ENCODE measurements around the gene LINGO3. TPM values are rescaled to one million over a fixed set of nuclear protein-coding genes. Genes with fewer than 3 reads are reported as not detected.

The LINGO3 gene
- total RNA-seq, 4 donors from 2014 or later, result not detected

DNA sequence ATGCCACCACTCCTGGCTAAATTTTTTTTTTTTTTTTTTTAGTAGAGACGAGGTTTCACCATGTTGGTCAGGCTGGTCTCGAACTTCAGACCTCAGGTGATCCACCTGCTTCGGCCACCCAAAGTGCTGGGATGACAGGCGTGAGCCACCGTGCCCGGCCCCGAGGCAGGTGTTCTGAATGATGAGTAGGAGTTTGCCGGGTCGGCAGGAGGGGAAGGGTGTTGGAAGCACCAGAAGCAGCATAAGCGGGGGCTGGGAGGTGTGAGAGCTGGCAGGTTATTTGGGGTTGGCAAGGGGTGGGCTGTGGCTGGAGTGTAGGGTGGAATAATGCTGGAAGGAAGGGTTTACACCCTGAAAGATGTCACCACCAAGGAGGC is 22.3 kb upstream of the LINGO3 start:
- Histone ChIP-seq H3K27ac (no peak overlapping the region), H3K4me3 (no peak overlapping the region), H3K27me3 (no peaks in the 10 kb centered on the region), H3K36me3 (no peaks in the 10 kb centered on the region), H3K4me1 (peaks cover 0 to 24% of the 10 kb centered on the region in 2 donors), H3K9me3 (no peaks in the 10 kb centered on the region)
- DNase-seq, result no peak
- intact Hi-C loops (cut with DNase I; ENCODE audit: low total_unique reads), result no loop called here
- TF ChIP-seq POLR2A (IDR thresholded peaks at IDR 0.05), result no peak
- TF ChIP-seq, protein P1, sequence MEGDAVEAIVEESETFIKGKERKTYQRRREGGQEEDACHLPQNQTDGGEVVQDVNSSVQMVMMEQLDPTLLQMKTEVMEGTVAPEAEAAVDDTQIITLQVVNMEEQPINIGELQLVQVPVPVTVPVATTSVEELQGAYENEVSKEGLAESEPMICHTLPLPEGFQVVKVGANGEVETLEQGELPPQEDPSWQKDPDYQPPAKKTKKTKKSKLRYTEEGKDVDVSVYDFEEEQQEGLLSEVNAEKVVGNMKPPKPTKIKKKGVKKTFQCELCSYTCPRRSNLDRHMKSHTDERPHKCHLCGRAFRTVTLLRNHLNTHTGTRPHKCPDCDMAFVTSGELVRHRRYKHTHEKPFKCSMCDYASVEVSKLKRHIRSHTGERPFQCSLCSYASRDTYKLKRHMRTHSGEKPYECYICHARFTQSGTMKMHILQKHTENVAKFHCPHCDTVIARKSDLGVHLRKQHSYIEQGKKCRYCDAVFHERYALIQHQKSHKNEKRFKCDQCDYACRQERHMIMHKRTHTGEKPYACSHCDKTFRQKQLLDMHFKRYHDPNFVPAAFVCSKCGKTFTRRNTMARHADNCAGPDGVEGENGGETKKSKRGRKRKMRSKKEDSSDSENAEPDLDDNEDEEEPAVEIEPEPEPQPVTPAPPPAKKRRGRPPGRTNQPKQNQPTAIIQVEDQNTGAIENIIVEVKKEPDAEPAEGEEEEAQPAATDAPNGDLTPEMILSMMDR (IDR thresholded peaks at IDR 0.05), result no peak

DNA sequence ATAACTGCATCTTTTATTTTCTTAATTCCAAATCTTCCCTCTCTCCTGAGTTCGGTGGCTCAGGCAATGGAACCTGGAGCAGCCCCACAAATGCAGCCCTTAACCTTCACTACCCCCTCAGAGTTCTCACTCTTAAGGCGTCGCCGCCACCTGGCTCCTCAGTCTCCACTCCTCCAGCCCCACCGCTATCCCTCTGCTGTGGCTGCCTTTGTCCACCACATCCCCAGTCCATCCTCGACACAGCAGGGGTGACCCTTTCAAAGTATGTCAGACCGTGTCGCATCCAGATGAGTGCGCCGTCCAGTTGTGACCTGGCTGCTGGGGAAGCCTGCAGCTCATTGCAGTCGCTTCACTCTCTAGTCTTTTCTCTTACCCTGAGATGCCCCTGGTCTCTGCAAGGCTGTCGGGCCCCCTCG is 21.6 kb upstream of the LINGO3 start:
- intact Hi-C loops (cut with DNase I; ENCODE audit: low total_unique reads), result no loop called here
- no peak overlapping the region for H3K27ac ChIP-seq
- no peaks in the 10 kb centered on the region for H3K27me3 ChIP-seq
- H3K9me3 ChIP-seq, result no peaks in the 10 kb centered on the region
- H3K4me3 ChIP-seq, result peak overlapping the region; percentile 75 to 78
- H3K4me1 ChIP-seq, result peaks cover 0 to 24% of the 10 kb centered on the region in 2 donors
- TF ChIP-seq POLR2A (IDR thresholded peaks at IDR 0.05), result no peak
- TF ChIP-seq, protein P1 (IDR thresholded peaks at IDR 0.05), result no peak
- H3K36me3 ChIP-seq, result no peaks in the 10 kb centered on the region
- no peak for DNase-seq

DNA sequence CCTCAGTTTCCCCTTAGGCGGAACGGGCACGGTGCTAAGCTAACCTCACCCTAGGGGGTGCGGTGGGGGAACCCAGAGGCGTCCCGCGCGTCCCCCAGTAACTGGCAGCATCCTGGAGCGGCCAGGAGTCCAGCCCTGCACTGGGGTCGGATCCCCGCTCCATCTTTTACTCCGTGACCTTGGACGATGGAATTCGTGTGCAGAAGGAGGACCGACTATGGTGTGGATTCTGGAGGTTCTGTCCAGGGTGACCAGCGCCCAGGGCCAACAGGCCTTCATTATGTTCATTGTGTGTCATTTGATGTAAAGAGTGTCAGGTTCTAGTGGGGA is 21.2 kb upstream of the LINGO3 start:
- H3K27me3 ChIP-seq, result no peaks in the 10 kb centered on the region
- H3K4me3 ChIP-seq, result peak overlapping the region; percentile 75 to 78
- H3K4me1 ChIP-seq, result peaks cover 0 to 24% of the 10 kb centered on the region in 2 donors
- no peaks in the 10 kb centered on the region for H3K9me3 ChIP-seq
- intact Hi-C loops (cut with DNase I; ENCODE audit: low total_unique reads), result no loop called here
- DNase-seq, result no peak
- H3K36me3 ChIP-seq, result no peaks in the 10 kb centered on the region
- H3K27ac ChIP-seq, result peak overlapping the region; percentile 62 to 75
- TF ChIP-seq, protein P1 (IDR thresholded peaks at IDR 0.05), result no peak
- TF ChIP-seq POLR2A (IDR thresholded peaks at IDR 0.05), result no peak

DNA sequence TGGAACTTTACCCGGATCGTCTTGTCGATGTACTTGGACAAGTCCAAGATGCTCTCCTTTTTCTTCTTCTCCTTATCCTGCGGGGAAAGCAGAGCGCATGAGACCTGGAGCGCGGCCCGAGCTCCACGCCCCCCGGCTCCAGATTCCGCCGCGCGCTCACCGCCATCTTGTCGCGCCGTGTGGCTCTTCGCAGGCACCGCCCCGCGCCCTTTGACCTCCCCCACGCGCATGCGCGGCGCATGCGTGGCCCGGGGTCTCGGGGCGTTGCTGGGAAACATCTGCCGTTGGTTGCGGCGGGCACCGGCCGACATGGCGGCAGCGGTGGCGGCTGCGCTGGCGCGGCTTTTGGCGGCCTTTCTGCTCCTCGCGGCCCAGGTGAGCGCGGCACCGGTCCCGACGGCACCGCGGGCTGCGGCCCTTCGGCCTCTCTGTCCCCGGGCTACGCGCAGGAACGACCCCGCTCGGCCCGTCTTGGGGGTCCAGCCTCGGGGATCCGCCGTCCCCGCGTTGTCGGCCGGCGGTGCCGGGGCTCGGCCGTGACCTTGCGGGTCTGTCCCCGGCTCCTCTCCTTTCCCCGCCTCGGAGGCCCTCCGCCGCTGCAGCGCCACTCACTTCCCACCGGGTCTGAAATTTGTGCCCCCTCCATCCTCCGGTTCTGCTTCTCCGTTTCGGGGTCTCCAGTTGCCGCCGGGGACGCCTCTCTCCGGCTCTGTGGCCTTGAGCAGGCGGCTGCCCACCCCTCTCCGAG is 20.6 kb upstream of the LINGO3 start, which contains the start of the genes LSM7 and SPPL2B:
TSS of gene LSM7 (minus strand) at position 186 of the 748 bp plus-strand sequence. CDS start at position 166, 20 bp downstream.
TSS of gene SPPL2B (plus strand) at position 284 of the 748 bp plus-strand sequence. CDS start at position 310, 26 bp downstream.
- Histone ChIP-seq H3K4me3 (peak within 1 kb of the TSS; percentile 75 to 78), H3K27ac (peak within 1 kb of the TSS; percentile 62 to 75), H3K27me3 (no peaks in the 10 kb centered on the region), H3K36me3 (no peaks in the 10 kb centered on the region), H3K4me1 (peaks cover 0 to 24% of the 10 kb centered on the region in 2 donors), H3K9me3 (no peaks in the 10 kb centered on the region)
- TF ChIP-seq, protein P1 (IDR thresholded peaks at IDR 0.05), result peak in 1 of 4 experiments; percentile 49
- TF ChIP-seq POLR2A (IDR thresholded peaks at IDR 0.05), result peak; percentile 51 to 81
- peak; percentile 87 to 92 for DNase-seq
- intact Hi-C loops (cut with DNase I; ENCODE audit: low total_unique reads), result no loop called here

DNA sequence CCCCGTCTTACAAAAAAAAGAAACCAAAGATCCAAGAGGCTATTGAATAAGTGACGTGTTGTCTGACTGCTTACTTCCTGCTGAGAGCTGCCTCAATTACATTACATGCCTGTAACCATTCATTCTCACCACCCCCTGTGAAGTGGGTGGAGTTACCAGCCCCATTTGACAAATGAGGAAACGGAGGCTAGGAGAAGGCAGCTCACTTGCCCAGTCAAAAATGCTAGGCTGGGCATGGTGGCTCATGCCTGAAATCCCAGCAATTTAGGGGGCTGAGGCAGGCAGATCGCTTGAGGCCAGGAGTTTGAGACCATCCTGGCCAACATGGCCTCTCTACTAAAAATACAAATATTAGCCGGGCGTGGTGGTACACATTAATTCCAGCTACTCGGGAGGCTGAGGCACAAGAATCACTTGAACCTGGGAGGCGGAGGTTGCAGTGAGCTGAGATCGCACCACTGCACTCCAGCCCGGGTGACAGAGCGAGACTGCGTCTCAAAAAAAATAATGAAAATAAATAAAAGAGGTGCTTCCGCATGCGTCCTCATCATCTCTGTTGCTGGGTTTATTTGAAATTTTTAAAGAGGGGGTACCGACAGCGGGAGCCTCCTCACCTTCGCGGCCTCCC is 19.9 kb upstream of the LINGO3 start:
- no peaks in the 10 kb centered on the region for H3K9me3 ChIP-seq
- peak overlapping the region; percentile 75 to 78 for H3K4me3 ChIP-seq
- H3K36me3 ChIP-seq, result no peaks in the 10 kb centered on the region
- intact Hi-C loops (cut with DNase I; ENCODE audit: low total_unique reads), result no loop called here
- H3K27me3 ChIP-seq, result no peaks in the 10 kb centered on the region
- peak overlapping the region; percentile 62 to 75 for H3K27ac ChIP-seq
- no peak for TF ChIP-seq POLR2A (IDR thresholded peaks at IDR 0.05)
- TF ChIP-seq, protein P1 (IDR thresholded peaks at IDR 0.05), result no peak
- no peak for DNase-seq
- peaks cover 0 to 24% of the 10 kb centered on the region in 2 donors for H3K4me1 ChIP-seq
